DOHH2 (cell line): Measurements from ENCODE around the gene TNFRSF13B.

Experiments used
- H3F3A ChIP-seq: fragments of 200-600 bp; sonication (generic), shearing (Covaris generic); 2 replicates; pipeline ENCODE4 v1.6.0; 2016; ENCODE audit warnings: antibody characterized with exemption, mild to moderate bottlenecking; ENCODE audit not compliant: control insufficient read depth, insufficient read depth
- H3K27ac ChIP-seq: fragments of 200-600 bp; sonication (generic); 2 replicates; pipeline ENCODE4 v1.5.1; 2014; ENCODE audit warnings: low read depth, mild to moderate bottlenecking, low read length, moderate library complexity
- H3K27me3 ChIP-seq: fragments of 200-600 bp; sonication (generic); 2 replicates; pipeline ENCODE4 v1.6.1; 2014; ENCODE audit warnings: mild to moderate bottlenecking, low read length, mixed read lengths; ENCODE audit not compliant: control insufficient read depth
- H3K36me3 ChIP-seq: fragments of 200-600 bp; sonication (generic); 2 replicates; pipeline ENCODE4 v1.6.1; 2014; ENCODE audit warnings: mild to moderate bottlenecking, low read length, moderate library complexity, mixed read lengths; ENCODE audit not compliant: control insufficient read depth
- H3K4me1 ChIP-seq: fragments of 200-600 bp; sonication (generic); 2 replicates; pipeline ENCODE4 v1.6.1; 2014; ENCODE audit warnings: mild to moderate bottlenecking, low read length, mixed read lengths; ENCODE audit not compliant: control insufficient read depth
- H3K4me2 ChIP-seq: fragments of 200-600 bp; sonication (generic); 2 replicates; pipeline ENCODE4 v1.6.0; 2014; ENCODE audit warnings: mild to moderate bottlenecking, low read length, moderate library complexity
- H3K4me3 ChIP-seq: fragments of 200-600 bp; sonication (generic); 2 replicates; pipeline ENCODE4 v1.5.1; 2014; ENCODE audit warnings: mild to moderate bottlenecking, low read length, mixed read lengths
- H3K79me2 ChIP-seq: fragments of 200-600 bp; sonication (generic); 2 replicates; pipeline ENCODE4 v1.6.1; 2014; ENCODE audit warnings: mild to moderate bottlenecking, low read length, mixed read lengths; ENCODE audit not compliant: control insufficient read depth
- H3K9me2 ChIP-seq: fragments of 200-600 bp; sonication (generic); replicated peaks from 2 replicates; pipeline ENCODE4 v1.6.1; 2014; ENCODE audit warnings: mild to moderate bottlenecking, low read length, mixed read lengths; ENCODE audit not compliant: control insufficient read depth
- H3K9me3 ChIP-seq: fragments of 200-600 bp; sonication (generic); 2 replicates; pipeline ENCODE4 v1.6.1; 2014; ENCODE audit warnings: antibody characterized with exemption, low read length, mixed read lengths; ENCODE audit not compliant: control insufficient read depth, insufficient read depth
- H4K20me1 ChIP-seq: fragments of 200-600 bp; sonication (generic); 2 replicates; pipeline ENCODE4 v1.6.0; 2014; ENCODE audit warnings: low read depth, mild to moderate bottlenecking, antibody characterized with exemption, low read length, moderate library complexity; ENCODE audit not compliant: control insufficient read depth, insufficient read depth
- EZH2phosphoT487 ChIP-seq: fragments of 200-600 bp; sonication (generic); IDR thresholded peaks from 2 replicates; pipeline ENCODE4 v1.6.1; 2017; ENCODE audit warnings: borderline replicate concordance, mild to moderate bottlenecking, antibody characterized with exemption, low read length, moderate library complexity, mixed read lengths
- TF ChIP-seq, protein P1 (sequence below): fragments of 200-600 bp; sonication (generic); IDR thresholded peaks from one replicate; pipeline ENCODE4 v1.5.1; 2014; ENCODE audit warnings: antibody characterized with exemption, mild to moderate bottlenecking, low read depth, low read length; ENCODE audit not compliant: poor library complexity, severe bottlenecking

TNFRSF13B gene

DNA sequence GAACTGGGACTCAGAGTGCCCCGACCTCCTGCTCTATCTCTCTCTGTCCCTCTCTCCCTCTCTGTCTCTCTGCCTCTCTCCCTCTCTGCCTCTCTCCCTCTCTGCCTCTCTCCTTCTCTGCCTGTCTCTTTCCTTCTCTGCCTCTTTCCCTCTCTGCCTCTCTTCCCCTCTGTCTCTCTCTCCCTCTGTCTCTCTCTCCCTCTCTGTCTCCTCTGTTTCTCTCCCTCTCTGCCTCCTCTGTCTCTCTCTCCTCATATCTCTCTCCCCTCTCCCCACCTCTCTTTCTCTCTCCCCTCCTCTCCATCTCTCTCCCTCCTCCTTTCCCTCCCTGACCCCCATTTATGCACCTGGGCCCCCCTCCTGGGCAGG is 32.7 kb downstream of the TNFRSF13B start:
- H3K27ac ChIP-seq: no peak overlapping the region
- no peaks in the 10 kb centered on the region for H4K20me1 ChIP-seq
- H3K9me2 ChIP-seq: no peaks in the 10 kb centered on the region
- TF ChIP-seq, protein P1, sequence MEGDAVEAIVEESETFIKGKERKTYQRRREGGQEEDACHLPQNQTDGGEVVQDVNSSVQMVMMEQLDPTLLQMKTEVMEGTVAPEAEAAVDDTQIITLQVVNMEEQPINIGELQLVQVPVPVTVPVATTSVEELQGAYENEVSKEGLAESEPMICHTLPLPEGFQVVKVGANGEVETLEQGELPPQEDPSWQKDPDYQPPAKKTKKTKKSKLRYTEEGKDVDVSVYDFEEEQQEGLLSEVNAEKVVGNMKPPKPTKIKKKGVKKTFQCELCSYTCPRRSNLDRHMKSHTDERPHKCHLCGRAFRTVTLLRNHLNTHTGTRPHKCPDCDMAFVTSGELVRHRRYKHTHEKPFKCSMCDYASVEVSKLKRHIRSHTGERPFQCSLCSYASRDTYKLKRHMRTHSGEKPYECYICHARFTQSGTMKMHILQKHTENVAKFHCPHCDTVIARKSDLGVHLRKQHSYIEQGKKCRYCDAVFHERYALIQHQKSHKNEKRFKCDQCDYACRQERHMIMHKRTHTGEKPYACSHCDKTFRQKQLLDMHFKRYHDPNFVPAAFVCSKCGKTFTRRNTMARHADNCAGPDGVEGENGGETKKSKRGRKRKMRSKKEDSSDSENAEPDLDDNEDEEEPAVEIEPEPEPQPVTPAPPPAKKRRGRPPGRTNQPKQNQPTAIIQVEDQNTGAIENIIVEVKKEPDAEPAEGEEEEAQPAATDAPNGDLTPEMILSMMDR: no peak
- no peak for TF ChIP-seq EZH2phosphoT487
- H3K4me2 ChIP-seq: no peak overlapping the region
- H3K79me2 ChIP-seq: no peaks in the 10 kb centered on the region
- H3K4me3 ChIP-seq: no peak overlapping the region
- no peaks in the 10 kb centered on the region for H3F3A ChIP-seq
- no peaks in the 10 kb centered on the region for H3K4me1 ChIP-seq
- peaks cover 18% of the 10 kb centered on the region for H3K27me3 ChIP-seq
- H3K36me3 ChIP-seq: no peaks in the 10 kb centered on the region
- no peaks in the 10 kb centered on the region for H3K9me3 ChIP-seq

DNA sequence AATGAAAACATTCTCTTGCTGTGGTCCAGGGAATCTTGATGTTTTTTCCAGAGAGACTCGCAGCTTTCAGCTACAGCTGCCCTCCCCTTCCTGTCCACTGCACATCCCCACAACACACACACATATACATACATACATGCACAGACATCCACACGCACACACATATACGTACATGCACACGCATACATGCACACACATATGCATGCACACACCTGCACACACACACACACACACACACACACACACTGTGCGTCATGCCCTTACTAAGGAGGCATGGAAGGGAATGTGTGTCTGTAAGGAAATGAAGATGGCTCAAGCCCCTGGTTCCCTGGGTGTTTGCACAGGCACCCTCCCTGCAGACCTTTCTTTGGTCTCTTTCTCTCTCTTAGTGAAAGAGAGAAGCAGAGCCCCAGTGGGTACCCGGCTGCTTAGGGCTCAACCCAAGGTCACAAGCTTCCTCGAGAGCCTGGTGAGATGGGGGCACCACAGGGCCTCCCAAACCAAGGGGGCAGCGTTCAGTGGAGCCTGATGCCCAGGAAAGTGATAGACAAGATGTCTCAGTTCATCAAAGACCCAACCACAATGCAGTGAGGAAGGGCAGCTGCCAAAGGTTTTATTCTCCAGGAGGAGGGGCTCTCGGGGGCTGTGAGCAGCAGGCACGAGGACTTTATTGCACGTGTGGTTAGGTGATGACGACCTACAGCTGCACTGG is 33.3 kb downstream of the TNFRSF13B start:
- no peak overlapping the region for H3K27ac ChIP-seq
- H3K4me2 ChIP-seq: no peak overlapping the region
- H3K9me3 ChIP-seq: no peaks in the 10 kb centered on the region
- no peaks in the 10 kb centered on the region for H3F3A ChIP-seq
- H3K9me2 ChIP-seq: no peaks in the 10 kb centered on the region
- H3K4me1 ChIP-seq: no peaks in the 10 kb centered on the region
- no peaks in the 10 kb centered on the region for H3K36me3 ChIP-seq
- H4K20me1 ChIP-seq: no peaks in the 10 kb centered on the region
- H3K27me3 ChIP-seq: peaks cover 17% of the 10 kb centered on the region
- TF ChIP-seq, protein P1: no peak
- no peak for TF ChIP-seq EZH2phosphoT487
- H3K79me2 ChIP-seq: no peaks in the 10 kb centered on the region
- no peak overlapping the region for H3K4me3 ChIP-seq

DNA sequence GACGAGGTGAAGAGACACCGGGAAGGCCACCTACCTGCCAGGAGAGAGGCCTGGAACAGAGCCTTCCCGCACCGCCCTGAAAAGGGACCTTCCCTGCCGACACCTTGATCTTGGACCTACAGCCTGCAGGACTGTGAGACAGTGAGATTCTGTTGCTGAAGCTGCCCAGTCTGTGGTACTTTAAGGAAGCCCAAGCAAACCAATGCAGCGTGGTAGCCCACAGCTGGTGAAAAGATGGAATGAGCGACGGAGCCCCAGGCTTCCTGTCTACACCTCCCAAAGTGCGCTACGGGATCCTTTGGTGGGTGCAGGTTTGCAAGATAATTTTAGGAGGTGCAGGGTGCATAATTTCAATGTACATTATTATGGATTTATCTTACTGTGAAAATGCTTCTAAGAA is 33.9 kb downstream of the TNFRSF13B start:
- Histone ChIP-seq H3K4me3 (no peak overlapping the region), H3K9me2 (no peaks in the 10 kb centered on the region), H4K20me1 (no peaks in the 10 kb centered on the region), H3K36me3 (no peaks in the 10 kb centered on the region), H3K4me1 (no peaks in the 10 kb centered on the region), H3K27ac (no peak overlapping the region), H3K4me2 (no peak overlapping the region), H3K27me3 (peaks cover 17% of the 10 kb centered on the region), H3K79me2 (no peaks in the 10 kb centered on the region), H3K9me3 (no peaks in the 10 kb centered on the region), H3F3A (no peaks in the 10 kb centered on the region)
- TF ChIP-seq EZH2phosphoT487: no peak
- TF ChIP-seq, protein P1: no peak
